Measurements from ENCODE around the gene ARHGAP15.

The ARHGAP15 gene

DNA sequence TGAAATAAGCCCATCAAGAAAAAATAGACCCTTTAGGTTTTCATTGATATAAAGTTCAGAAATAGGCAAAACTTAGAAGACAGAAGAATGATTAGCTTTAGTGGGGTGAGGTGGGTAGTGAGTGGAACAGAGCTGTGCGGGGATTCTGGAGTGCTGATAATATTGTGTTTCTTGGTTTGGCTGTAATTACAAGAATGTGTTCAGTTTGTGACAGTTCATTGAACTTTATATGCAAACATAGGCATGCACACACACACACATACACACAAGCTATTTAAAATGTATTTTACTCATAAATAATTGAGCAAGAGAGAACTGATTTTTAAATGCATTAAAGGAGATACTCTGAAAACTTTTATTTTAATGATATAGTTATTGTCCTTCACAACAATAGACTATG, 17.1 kb downstream of the ARHGAP15 start:
- no peak for DNase-seq

DNA sequence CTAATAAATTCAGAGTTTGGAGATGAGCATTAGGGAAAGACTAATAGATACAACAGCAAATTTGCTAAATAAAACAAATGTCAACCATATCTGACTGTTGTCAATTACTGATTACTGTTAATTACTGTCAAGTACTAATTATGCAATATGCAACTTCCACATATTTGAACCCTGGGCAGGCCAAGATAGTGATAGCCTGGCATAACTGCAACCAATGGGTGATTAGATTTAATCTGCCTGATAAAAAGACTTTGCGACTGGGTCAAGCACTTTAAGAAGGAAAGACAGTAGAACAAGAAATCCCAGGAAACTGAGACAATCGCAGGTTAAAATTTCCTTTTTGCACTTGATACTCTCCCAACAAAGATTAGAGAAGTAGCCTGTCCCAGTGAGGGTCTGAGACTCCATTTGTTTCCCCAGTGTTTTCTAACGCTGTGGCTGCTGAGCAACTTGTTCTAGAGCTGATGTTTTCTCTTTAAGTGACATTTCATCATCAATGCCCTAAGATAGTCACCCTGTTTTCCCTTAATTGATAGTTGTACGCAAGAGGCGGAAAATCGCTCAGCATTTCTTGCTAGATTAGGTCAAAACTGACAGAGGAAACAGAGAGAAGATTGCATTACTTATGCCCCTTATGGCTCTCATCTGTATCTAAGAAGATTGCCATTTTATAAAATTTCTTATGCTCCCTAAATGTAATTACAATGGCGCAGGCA, 17.8 kb downstream of the ARHGAP15 start:
- DNase-seq, result no peak

GRCh38 chr2:143148011-143148410, 18.8 kb downstream of the ARHGAP15 start:
- no peak for DNase-seq

GRCh38 chr2:143148757-143149156, 19.5 kb downstream of the ARHGAP15 start:
- no peak for DNase-seq

DNA sequence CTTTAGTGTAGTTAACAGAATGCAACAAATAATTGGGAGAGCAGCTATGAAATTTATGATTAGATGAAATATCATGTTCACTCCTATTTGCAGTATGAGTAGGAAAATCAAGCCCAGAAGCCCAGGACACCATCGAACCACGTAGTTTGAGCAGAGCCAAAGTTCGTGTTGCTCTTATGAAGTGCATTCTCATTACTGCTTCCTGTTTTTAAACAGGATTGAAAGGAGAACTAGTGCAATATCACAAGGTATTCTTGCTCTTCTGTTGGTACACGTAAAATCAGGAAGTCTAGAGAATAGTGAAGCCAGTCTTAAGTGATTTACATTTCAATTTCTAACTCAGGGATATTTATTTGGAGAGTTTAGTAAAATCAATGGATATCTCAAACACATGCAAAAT, 21.1 kb downstream of the ARHGAP15 start:
- peak; percentile 20 for DNase-seq

GRCh38 chr2:143151111-143151752, 22.0 kb downstream of the ARHGAP15 start:
- no peak for DNase-seq

GRCh38 chr2:143152219-143152618, 23.0 kb downstream of the ARHGAP15 start:
- no peak for DNase-seq

- DNase-seq, result no peak
Measured at GRCh38 chr2:143152637-143153036, 23.4 kb downstream of the ARHGAP15 start.

DNA sequence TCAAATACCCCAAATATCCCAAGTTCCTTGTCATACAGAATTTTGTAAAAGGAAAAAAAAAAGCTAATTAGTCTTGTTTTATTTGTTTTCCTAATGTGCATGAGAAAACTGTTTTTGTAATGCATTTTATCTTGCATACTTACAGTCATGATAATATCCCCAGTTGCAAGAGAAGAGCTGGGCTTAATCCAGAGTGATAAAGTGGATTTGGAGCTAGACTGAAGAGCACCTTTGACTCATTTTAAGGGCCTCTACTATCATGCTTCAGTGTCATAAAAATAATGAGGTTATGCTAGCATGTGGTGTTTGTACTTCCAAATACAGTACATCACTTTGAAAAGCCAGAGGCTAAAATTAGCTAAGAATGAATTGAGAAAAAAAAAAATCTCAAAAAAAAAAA, 26.4 kb downstream of the ARHGAP15 start:
- no peak for DNase-seq

GRCh38 chr2:143157001-143157400, 27.8 kb downstream of the ARHGAP15 start:
- DNase-seq, result no peak

DNA sequence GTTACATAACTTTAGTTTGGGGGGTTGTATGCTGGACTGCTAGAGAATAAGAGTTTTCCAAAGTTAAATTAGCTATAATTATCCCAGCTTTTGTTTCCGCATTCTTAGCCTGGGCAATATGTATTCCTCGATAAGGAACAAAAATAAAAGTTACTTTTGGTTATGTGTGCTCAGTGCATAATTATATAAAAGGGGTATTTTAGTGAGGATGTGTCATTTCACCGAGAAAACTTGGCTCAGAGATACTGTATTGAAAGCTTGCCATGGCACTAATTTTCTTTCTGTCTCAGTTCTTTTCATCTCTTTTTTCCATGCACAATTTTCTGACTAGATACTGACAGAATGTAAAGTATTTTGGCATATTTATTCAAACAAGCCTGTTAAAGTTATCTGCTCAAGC, 28.2 kb downstream of the ARHGAP15 start:
- no peak for DNase-seq

DNA sequence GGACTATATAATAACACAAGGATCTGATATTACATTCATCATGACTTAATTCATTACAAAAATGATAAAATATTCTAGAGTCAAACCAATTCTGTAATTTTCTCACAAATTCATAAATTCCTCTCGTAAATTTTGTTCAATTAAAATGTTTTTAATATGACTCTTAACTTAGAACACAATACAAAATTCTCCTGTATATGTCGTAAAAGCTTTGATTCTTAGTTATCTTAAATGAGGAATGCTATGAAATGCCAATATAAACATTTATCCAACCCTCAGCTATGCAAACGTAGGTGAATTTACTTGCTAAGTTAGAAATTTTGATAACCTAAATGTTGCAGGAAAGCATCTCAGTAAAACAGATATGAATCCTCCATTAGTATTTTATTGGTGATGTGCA, 28.9 kb downstream of the ARHGAP15 start:
- DNase-seq, result no peak

DNA sequence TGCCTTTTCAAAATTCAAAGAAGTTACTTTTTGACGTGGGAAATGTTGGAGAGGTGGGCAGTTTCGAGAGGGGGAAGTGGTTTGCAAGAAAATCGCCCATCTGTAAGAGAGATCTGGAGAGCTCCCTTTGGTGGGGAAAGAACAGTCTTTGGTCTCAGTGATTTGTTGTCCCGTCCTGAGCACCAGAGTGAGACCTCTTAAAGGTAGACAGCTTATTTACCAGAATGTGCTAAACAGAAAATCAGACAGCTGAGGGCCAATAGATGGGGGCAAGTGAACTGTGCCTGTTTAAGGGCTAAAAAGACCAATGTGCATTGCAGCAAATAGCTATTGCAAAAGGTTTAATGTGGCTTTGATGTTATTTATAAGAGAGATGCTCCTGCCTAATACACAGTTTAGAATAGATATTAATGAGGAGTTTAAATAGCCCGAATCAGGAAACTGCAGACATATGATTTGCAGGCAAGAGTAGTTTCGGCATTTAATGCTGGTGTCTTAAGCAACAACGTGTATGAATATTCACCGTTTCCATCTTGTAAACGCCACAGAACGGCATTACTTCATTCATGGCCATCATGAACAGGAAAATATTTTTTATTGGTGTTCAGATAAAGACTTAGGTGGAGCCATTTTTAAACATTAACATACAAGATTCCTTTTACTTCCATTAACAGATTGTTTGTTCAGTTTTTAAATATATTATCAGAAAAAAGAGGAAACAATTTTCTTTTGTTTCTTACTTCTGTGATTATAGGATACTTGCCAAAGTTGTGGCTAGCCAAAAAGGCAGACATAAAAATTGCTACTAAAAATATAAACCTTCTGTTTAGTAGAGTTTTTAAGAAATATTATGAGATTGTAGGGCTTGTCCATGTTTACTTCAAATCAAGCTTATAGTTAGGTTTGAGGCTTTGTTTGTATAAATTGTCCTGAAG, 29.6 kb downstream of the ARHGAP15 start:
- DNase-seq, result no peak

DNA sequence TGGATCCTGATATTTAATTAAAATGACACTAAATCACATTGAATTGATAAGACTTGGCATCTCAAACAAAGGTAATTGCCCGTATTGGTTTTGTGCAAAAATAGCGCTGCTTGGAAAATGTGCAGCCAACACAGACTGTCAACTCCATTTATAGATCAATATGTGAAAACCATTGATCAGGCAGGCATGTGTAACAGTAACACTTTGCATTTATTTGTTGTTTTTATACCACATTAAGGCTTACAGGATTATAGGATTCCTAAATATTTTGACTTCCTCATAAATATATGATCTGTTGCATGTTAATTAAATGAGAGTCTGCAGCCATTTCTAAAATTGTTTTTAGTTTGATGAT, 30.2 kb downstream of the ARHGAP15 start:
- no peak for DNase-seq

GRCh38 chr2:143160732-143161707, 31.8 kb downstream of the ARHGAP15 start:
- DNase-seq, result no peak

- DNase-seq, result peak; percentile 52
Measured at GRCh38 chr2:143162123-143162837, 33.1 kb downstream of the ARHGAP15 start.

DNA sequence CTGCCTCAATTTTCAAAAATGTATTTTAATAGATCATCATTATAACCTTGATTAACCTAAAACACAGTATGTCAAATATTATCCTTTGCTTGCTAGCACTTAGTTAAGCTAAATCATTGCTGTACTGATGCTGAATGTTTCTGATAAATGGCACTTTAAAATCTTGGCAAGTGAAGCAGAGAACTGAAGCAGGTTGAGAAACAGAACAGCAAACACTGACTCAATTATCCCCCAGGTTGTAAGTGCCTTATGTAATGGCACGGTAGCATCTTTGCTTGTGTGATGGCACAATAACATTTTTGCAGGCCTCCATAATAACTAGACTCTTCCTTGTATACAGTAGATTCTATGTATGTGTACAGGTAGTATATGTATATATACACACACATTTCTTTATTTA, 33.8 kb downstream of the ARHGAP15 start:
- no peak for DNase-seq

- no peak for DNase-seq
Measured at GRCh38 chr2:143163499-143163898, 34.3 kb downstream of the ARHGAP15 start.

- DNase-seq, result no peak
Measured at GRCh38 chr2:143165291-143165690, 36.1 kb downstream of the ARHGAP15 start.

DNA sequence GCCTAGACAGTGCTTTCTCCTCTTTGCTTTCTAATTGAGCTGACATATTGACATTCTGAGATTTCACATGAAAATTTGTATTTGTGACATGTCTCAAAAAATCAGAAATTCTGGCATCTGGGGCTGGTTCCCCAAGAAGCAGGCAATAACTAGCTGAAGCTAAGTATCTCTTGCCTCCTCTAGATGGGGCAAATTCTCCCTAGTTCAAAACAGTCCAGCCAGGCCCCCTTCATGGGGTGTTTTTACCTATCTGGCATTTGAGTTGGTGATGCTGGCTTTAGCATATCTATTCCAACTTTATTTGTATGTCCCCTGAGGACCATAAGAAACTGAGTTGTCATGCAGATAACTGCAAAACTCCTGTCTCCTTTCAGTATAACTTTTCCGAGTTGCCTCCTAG, 39.9 kb downstream of the ARHGAP15 start:
- no peak for DNase-seq

- no peak for DNase-seq
Measured at GRCh38 chr2:143171817-143172216, 42.6 kb downstream of the ARHGAP15 start.

DNA sequence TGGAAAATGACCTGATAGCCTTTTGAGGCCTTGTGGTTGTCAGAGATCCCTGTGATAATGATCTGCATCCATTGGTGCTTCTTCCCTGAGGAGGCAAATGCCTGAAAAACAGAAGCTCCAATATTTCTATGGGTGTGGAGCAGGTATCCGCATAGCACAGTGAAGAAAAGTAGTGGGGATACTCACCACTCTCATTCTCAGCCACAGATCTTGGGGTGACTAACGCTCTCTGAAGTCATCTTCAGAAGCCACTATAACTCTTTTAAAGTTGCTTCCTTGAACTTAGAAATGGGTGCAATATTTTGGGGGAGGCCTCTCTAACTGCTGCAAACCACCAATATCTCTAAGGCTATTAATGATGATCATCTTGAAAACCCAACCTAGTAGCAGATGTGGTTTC, 46.2 kb downstream of the ARHGAP15 start:
- DNase-seq, result peak; percentile 26
